GM19395 (cell line): Measurements from ENCODE around the gene ACOT7.
A peak's percentile ranks its signal among the peaks of the same experiment; 100 is the strongest.
"Not testable (repeated sequence)": the region's sequence is repeated elsewhere in the genome, so short reads cannot be mapped to it uniquely, and the experiment has no call there.

Source experiments
- ATAC-seq: cut with Tn5 transposase; IDR thresholded peaks from one replicate; pipeline ENCODE4 v1.9.1; 2021; ENCODE audit warnings: mild to moderate bottlenecking, moderate library complexity; ENCODE audit not compliant: unreplicated experiment

The ACOT7 gene

DNA sequence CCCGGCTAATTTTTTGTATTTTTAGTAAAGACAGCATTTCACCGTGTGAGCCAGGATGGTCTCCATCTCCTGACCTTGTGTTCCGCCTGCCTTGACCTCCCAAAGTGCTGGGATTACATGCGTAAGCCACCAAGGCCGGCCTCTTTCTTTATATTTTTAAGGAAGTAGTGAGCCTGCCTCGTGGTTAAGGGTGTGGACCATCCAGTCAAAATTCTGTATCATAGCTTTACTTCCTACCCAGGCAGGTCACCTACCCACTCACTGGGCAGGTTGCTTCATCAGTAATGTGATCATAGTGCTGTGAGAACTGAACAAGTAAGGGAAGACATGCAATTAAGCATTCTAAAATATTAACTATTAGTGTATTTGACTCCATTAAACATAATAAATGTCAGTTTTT lies 8.1 kb upstream of the ACOT7 start:
- ATAC-seq: no peak

DNA sequence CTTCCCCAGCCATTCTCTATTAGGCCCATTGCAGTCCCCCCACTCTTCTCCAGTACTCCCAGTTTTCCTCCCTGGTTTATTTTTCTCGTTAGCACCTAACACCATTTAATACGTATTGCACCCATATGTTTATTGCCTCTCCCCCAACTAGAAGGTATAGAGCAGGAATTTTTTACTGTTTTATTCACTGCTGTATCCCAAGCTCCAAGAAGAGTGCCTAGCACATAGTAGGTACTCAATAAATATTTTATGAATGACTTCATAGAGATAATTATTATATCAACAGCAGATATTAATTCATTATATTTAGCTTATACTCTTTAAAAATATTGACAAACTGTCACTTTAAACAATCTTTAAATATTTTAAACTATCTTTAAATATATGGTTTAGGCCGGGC lies 5.7 kb upstream of the ACOT7 start:
- no peak for ATAC-seq

DNA sequence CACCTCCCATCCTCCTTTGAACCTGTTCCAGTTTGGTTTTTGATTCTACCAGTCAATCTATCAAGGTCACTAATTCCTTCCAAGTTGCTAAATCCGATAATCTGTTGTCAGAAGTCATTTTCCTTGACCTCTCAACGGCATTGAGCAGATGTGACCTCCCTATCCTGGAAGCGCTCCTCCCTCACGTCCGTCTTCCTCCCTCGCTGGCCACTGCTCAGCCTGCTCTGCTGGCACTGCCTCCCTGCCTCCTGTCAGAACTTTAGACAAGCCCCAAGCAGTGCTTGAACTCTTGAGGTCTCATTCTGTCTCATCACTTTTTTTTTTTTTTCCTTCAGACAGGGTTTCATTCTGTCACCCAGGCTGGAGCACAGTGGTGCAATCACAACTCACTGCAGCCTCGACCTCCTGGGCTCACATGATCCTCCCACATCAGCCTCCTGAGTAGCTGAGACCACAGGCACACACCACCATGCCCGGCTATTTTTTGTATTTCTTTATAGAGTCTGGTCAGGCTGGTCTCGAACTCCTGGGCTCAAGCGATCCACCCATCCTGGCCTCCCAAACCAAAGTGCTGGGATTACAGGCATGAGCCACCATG lies 4.4 kb upstream of the ACOT7 start:
- ATAC-seq: no peak

DNA sequence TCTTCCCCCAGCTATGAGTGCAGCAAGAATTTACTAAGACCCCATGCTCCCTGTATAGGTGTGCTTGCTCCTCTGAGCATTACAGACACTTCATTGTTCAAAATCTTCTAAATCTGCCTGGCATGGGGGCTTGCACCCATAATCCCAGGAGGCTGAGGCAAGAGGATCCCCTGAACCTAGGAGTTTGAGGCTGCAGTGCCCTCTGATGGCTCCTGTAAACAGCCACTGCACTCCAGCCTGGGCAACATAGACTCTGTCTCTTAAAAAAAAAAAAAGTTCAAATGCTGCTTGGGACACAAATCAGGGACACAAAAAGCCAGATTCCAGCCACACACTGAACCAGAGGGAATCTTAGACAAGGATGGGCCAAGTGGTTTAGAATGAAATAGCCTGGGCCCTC lies 3.4 kb upstream of the ACOT7 start:
- no peak for ATAC-seq

DNA sequence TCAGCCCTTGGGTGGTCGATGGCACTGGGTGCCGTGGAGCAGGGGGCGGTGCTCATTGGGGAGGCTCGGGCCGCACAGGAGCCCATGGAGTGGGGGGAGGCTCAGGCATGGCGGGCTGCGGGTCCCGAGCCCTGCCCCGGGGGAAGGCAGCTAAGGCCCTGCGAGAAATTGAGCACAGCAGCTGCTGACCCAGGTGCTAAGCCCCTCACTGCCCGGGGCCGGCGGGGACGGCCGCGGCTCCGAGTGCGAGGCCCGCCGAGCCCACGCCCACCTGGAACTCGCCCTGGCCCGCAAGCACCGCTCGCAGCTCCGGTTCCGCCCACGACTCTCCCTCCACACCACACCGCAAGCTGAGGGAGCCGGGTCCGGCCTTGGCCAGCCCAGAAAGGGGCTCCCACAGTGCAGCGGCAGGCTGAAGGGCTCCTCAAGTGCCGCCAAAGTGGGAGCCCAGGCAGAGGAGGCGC lies 2.2 kb upstream of the ACOT7 start:
- ATAC-seq: not testable (repeated sequence)

DNA sequence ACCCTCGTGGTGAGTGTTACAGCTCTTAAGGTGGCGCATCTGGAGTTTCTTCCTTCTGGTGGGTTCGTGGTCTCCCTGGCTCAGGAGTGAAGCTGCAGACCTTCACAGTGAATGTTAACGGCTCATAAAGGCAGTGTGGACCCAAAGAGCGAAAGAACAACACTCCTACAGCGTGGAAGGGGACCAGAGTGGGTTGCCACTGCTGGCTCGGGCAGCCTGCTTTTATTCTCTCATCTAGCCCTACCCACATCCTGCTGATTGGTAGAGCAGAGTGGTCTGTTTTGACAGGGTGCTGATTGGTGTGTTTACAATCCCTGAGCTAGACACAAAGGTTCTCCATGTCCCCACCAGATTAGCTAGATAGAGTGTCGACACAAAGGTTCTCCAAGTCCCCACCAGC lies 1.6 kb upstream of the ACOT7 start:
- ATAC-seq: not testable (repeated sequence)

DNA sequence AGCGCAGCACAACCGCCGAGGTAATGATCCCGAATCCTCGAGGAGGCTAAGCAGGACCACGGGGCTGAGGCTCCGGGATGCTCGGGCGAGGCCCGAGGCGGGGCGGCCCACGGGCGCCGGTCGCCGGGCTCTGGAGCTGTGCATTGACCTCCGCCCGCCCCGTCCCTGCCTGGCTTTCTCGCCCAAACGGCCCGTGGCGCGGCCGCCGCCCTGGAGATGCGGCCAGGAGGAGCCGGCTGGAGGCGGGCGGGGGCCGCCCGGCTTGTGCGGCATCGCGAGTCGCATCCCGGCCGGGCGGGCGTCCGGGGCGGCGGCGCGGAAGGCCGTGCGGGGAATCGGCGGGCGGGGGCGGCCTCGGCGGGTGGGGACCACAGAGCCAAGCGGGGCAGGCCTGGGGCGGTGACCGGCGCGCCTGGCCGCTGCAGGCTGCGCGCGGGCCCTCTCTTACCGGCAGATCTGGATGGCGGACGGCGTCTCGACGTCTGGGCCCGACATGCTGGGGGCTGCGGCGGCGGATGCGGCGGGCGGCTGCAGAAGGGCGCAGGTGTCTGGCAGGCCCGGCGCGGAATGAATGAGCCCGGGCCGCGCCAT lies 663 bp downstream of the ACOT7 start:
- ATAC-seq: no peak

DNA sequence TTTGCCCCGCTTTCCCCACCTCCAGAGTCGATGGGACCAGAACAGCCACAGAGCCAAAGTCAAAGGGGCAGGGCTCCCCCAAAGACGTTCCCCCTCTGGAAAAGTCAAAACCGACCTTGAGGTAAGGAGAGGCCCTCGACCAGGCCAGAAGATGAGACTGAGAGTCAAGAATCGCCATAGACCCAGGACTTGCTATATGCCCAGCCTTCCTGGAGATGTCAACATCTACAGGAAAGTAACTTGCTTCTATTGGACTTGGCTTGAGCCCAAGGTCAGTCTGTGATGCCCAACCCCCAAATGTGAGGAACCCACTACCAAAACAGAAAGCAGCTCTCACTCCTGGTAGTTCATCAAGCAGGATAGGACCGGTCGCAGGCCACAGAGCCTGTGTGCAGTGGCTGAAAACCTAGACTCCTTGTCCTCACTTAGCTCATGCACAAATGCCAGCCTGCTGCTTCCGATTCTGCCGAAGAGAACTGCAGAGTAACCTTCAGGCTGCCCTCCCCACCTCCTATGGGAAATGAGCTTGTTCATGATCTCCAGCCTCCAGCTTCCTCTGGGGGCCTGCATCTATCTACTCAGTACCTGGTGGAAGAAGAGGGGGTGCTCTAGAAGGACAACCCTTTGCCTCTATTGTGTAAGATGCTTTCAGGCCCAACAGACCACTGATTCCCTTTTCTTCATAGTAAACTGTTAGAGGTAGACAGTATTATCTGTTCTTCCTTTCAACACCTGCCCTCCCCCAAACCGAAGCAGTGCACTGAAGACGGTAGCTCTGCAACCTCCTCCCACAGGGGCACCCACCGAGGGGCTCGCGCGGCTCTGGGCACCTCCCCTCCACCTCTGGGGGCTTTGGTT lies 1.4 kb downstream of the ACOT7 start:
- ATAC-seq: peak; percentile 2

DNA sequence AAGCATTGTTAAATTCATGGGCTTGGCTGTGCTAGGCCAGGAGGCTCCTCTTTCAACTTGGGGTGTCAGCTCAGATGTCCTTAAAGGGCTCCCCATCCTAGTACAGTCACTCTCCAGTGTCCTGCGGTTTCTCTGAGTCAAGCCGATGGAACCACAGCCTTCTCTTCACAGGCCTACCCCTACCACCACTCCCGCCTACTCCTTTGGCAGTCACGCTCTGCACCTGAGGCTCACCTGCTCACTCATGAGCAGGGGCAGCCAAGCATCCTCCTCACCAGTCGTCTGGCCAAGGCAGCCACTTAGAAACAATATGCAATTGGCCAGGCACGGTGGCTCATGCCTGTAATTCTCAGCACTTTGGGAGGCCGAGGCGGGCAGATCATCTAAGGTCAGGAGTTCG lies 3.6 kb downstream of the ACOT7 start:
- ATAC-seq: no peak

DNA sequence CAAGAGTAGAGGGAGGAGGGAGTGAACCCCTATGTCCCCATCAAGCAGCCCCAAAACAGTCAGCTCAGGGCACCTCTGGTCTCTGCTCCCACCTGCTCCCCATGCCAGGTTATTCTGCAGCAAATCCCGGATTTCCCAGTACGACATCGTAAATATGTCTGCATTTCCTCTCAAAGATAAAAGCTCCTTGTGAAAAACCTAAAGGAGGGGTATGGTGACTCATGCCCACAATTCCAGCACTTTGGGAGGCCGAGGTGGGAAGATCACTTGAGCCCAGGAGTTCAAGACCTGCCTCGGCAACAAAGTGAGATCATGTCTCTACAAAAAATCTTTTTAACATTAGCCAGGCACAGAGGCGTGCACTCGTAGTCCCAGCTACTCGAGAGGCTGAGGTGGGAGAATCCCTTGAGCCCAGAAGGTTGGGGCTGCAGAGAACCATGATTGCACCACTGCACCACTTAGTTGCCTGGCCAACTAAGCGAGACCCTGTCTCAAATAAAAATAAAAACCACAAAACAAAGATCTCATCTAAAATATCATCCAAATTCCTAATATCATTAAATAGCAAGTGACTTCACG lies 7.1 kb downstream of the ACOT7 start:
- ATAC-seq: no peak

DNA sequence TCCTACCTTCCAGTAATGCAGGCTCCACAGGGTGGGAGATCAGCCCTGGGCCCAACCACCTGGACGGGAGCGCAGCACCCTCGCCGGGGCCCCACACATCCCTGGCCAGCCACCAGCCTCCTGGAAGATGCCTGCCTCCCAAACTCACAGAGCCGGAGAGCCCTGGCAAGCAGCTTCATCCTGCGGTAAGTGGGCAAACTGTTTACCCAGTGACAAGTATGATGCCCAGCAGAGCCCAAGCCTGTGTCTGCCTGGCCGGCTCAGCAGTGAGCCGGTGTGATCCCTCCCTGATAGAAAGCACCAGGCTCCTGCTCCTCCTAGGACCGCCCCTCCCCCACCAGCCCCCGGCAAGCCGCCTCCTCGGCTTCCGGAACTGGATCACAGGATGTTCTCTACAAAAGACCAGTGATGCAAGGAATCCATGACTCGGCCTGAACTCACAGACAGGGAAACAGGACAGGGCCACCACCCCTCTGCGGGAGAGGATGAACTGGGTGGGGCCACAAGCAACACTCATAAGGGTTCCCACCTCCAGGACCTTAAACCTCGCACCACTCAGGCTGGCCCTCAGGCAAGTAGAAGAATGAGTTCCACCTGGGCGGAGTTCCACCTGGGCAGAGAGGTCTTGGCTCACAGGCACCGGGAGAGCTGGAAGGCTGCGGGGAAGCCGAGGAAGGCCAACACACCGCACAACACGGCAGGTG lies 7.9 kb downstream of the ACOT7 start:
- ATAC-seq: no peak

DNA sequence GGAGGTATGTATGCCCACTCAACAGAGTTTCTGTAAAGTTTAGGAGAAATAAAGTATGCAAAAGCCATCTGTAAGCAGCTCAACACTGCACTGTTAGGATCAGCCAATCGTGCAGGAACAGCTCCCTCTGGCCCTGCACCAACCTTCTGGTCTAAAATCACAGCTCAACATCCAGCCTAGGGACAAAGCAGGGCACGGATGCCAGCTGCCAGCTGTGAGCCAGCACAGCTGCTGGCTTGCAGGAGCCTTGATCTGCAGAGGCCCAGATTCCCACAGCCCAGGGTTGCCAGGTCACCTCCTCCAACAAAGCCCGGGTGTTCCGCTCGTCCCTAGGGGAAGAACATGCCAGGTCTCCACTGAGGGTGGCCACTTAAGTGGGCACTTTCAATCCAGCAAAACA lies 8.6 kb downstream of the ACOT7 start:
- ATAC-seq: no peak

DNA sequence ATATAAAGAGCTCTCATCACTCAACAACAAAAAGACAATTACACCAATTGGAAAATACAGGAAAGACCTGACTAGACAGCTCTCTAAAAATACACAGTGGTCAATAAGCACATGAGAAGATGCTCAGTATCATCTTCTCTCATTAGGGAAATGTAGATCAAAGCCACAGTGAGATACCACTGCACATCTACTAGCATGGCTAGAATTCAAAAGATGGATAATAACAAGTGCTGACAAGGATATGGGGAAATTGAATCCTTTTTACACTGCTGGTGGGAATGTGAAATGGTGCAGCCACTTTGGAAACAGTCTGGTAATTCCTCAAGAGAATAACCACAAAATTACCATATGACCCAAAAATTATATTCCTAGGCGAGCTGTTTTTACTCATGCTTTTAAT lies 9.4 kb downstream of the ACOT7 start:
- no peak for ATAC-seq

DNA sequence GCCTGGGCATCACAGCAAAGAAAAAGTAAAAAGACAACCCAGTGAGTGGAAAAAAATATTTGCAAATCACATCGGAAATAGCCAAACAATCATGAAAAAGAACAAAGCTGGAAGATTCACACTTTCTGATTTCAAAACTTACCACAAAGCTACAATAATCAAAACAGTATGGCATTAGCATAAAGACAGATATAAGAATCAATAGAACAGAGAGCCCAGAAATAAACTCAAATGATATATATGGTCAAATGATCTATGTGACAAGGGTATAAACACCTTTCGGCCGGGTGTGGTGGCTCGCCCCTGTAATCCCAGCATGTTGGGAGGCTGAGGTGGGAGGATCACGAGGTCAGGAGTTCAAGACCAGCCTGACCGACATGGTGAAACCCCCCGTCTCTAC lies 13.5 kb downstream of the ACOT7 start:
- ATAC-seq: no peak

DNA sequence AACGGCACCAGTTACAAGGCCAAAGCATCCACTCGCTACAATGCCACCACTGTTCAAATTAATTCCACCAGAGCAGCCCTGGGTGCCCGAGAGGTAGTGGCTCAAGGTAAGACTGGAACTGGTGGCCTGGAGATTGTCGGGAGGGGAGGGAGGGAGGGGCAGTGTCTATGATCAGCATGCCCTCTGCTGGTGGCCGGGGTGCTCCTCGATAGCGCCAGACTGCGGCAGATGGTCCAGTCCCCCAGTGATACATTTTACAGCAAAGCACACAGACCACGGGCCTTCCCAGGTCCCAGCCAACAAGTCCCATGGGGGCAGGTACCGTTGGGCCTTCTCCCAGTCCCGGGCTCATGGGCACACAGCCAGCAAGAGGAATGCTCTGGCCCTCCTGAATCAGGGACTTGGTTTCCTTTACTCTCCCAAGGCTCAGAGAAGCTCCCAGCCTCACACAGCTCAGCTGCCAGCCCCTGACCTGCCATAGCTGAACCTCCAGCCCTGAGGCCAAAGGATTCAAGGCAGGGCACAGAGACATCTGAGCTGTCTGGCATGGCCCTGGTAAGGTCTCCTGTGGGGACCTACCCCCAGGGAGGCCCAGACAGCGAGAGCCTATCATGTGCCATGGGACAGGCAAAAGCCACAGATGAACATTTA lies 15.3 kb downstream of the ACOT7 start:
- ATAC-seq: no peak

DNA sequence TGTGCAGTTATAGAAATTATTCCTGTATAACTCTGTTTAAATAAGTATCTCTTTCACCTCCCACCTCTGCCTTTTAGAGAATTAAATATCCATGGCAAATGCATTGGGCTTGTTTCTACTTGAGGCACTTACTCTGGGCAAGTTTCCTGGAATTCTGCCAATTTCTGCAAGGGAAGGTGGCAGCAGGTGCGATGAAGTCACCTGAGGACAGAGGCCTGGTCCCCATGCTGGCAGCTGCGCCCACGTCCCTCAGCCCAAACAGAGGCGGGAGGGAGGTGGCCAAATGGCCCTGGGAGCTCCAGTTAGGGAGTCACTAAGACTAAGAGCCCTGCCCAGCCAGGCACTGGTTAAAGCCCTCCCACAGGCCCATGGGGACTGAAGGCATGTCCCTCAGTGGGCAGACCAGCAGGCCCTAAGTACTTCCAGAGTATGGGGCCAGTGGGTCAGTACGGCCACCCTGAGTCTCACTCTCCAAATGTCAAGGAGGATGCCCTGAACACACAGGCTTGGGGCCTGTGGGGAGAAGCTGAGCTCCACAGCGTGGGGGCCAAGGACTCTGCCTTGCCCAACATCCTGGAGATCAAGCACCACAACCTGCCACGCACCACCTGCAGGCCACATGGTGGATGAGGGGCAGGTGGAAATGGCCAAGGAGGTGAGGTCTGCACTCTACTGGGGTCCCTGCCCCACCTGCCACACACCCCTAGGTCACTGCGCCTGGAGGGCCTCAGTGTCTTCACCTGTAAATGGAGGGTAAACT lies 19.4 kb downstream of the ACOT7 start:
- no peak for ATAC-seq

DNA sequence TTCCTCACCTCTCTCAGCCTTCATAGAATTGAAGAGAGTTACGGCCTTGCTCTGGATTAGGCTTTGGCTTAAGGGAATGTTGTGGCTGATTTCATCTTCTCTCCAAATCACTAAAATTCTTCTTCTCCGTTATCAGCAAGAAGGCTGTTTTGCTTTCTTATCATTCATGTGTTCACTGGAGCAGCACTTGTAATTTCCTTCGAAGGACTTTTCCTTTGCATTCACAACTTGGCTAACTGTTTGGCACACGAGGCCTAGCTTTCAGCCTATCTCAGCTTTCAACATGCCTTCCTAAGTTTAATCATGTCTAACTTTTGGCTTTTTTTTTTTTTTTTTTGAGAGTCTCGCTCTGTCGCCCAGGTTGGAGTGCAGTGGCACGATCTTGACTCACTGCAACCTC lies 21.3 kb downstream of the ACOT7 start:
- ATAC-seq: not testable (repeated sequence)

DNA sequence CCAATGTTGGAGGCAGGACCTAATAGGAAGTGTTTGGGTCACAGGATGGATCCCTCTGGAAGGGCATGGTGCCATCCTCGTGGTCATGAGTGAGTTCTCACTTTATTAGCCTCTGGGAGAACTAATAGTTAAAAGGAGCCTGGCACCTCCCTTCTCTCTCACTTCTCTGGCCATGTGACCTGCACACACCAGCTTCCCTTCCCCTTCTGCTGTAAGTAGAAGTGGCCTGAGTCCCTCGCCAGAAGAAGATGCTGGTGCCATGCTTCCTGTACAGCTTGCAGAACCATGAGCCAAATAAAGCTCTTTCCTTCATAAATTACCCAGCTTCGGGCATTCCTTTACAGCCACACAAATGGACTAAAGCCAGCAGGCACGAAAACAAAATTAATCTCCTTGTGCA lies 23.6 kb downstream of the ACOT7 start:
- no peak for ATAC-seq

DNA sequence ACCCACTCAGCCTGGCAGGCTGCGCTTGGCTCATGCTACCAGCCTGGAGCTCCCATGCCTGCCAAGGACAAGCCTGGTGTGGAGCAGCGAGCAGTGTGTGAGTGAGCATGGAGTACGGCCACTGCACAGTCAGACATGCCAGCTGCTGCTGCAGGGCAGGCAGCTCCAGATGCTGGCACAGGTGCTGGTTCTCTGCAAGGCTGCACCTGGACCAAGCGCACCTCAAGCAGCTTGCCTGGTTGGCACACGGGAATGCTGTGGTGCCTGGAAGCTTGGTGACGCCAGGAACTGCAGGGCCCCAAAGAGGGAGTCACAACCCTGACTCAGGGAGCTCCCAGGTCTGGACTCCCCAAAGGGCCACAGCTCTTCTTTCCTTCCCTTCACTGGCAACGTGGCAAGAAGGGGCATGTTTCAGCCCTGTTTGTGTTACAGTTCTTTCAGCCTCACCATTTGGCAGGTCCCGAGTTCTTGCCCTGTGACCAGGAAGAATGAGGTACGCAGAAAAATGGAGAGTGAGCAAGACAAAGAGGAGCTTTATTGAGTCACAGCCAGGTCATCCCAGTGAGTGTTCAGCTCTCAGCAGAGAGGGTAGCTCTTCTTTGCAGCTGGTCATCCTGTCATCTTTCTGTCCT lies 26.1 kb downstream of the ACOT7 start:
- no peak for ATAC-seq

DNA sequence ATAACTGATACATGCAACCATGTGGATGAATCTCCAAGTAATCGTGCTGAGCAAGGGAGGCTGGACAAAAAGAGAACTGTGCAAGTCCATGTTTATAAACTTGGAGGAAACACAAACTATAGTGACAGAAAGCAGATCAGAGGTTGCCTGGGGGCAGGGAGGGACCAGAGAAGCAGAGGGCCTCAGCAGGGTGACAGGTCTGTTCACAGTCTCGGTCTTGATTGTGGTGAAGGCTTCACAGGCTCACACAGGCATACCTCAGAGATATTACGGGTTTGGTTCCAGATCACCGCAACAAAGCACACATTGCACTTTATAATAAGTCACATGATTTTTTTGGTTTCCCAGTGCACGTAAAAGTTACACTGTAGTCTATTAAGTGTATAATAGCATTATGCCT lies 28.5 kb downstream of the ACOT7 start:
- no peak for ATAC-seq
